Naive thymus-derived CD8-positive, alpha-beta T cell (primary cell): ENCODE data around the gene SLC19A2. TPM values are rescaled to one million over a fixed set of nuclear protein-coding genes. Genes with fewer than 3 reads are reported as not detected.

Experiments
- ATAC-seq, 2 donors: fragments of 150-1000 bp; cut with Tn5 transposase in 1 of 2; sonication (Bioruptor Pico), chemical (Tn5 transposase) in 1 of 2; 1 replicate in 1 of 2; 2 replicates in 1 of 2; pipeline ENCODE4 v1.10.0; 2021; ENCODE audit warnings: mild to moderate bottlenecking in 2 of 2, moderate library complexity in 2 of 2
- POLR2A ChIA-PET: fragments of 350-600 bp; sonication (Branson Sonifier 250); formaldehyde crosslinking; loops from one replicate; lab custom pipeline; 2021; ENCODE audit warnings: antibody characterized with exemption; lab: Charles Lee
- DNase-seq, 10 donors: peaks; one replicate each; pipeline versions ENCODE4 v3.0.0 to v3.0.0-alpha.2; 2020 to 2022
- H3K27ac Mint-ChIP-seq, 10 donors: one replicate each; pipeline ENCODE4 v1.8.0; 2020 to 2022; ENCODE audit warnings: mild to moderate bottlenecking in 10 of 10, mixed read lengths in 10 of 10, moderate library complexity in 4 of 10, inconsistent platforms in 1 of 10
- H3K27me3 Mint-ChIP-seq, 5 donors: one replicate each; pipeline ENCODE4 v1.8.0; 2021 to 2022; ENCODE audit warnings: mixed read lengths in 5 of 5
- H3K36me3 Mint-ChIP-seq, 3 donors: one replicate each; pipeline ENCODE4 v1.8.0; 2020 to 2022; ENCODE audit warnings: mixed read lengths in 3 of 3, mild to moderate bottlenecking in 2 of 3, inconsistent platforms in 1 of 3
- H3K4me1 Mint-ChIP-seq, 4 donors: one replicate each; pipeline ENCODE4 v1.8.0; 2021 to 2022; ENCODE audit warnings: mixed read lengths in 4 of 4
- H3K4me3 Mint-ChIP-seq, 10 donors: one replicate each; pipeline ENCODE4 v1.8.0; 2020 to 2022; ENCODE audit warnings: mild to moderate bottlenecking in 10 of 10, mixed read lengths in 10 of 10, moderate library complexity in 6 of 10, inconsistent platforms in 1 of 10
- H3K9me3 Mint-ChIP-seq, 9 donors: one replicate each; pipeline ENCODE4 v1.8.0; 2020 to 2022; ENCODE audit warnings: mixed read lengths in 9 of 9, mild to moderate bottlenecking in 3 of 9, inconsistent platforms in 1 of 9, moderate library complexity in 1 of 9
- polyA plus RNA-seq, 3 donors: library from polyadenylated mRNA; unstranded; fragments of 300-500 nt; fragmentation: Illumina TruSeq; gene quantifications; one replicate each; pipeline ENCODE4 v1.2.3, GENCODE V29; 2021
- total RNA-seq, 8 experiments: library from RNA in 2 of 8; stranded (reverse) in 2 of 8; gene quantifications; one replicate each; pipeline ENCODE4 v1.2.3 and lab custom pipeline; 2021 to 2026

SLC19A2 gene
- total and polyA plus RNA-seq, 5 experiments from 2014 or later = 0.19 to 5.4 (median 0.29) TPM

- peak overlapping the region in 5 of 10 donors; percentile 2 to 73 (median 8) for H3K4me3 Mint-ChIP-seq
- POLR2A ChIA-PET = no interaction called here
- DNase-seq (no peak), ATAC-seq (no peak)
- H3K4me1 Mint-ChIP-seq = peaks cover 4 to 20% (median 15%) of the 10 kb centered on the region in 4 donors
- peaks cover 4 to 11% (median 8%) of the 10 kb centered on the region in 9 donors for H3K9me3 Mint-ChIP-seq
- peaks cover 5 to 12% (median 7%) of the 10 kb centered on the region in 5 donors for H3K27me3 Mint-ChIP-seq
- H3K36me3 Mint-ChIP-seq = peaks cover 5 to 7% (median 6%) of the 10 kb centered on the region in 3 donors
- H3K27ac Mint-ChIP-seq = peak overlapping the region in 1 of 10 donors; percentile 13
Measured at GRCh38 chr1:169461390-169462000, 24.2 kb downstream of the SLC19A2 start.

GRCh38 chr1:169460191-169460833 is 25.4 kb downstream of the SLC19A2 start:
- Mint-ChIP-seq H3K27ac (peak overlapping the region in 6 of 10 donors; percentile 14 to 75 (median 48)), H3K4me1 (peaks cover 4 to 25% (median 18%) of the 10 kb centered on the region in 4 donors), H3K27me3 (peaks cover 7 to 13% (median 10%) of the 10 kb centered on the region in 5 donors), H3K4me3 (peak overlapping the region; percentile 68 to 77 (median 73)), H3K9me3 (peaks cover 4 to 12% (median 11%) of the 10 kb centered on the region in 9 donors), H3K36me3 (peaks cover 0 to 7% (median 6%) of the 10 kb centered on the region in 3 donors)
- DNase-seq (peak in 4 of 10 donors; percentile 4 to 20 (median 12)), ATAC-seq (peak; percentile 59 to 70)
- POLR2A ChIA-PET = no interaction called here

- H3K9me3 Mint-ChIP-seq = peaks cover 4 to 12% (median 11%) of the 10 kb centered on the region in 9 donors
- DNase-seq = no peak
Measured at GRCh38 chr1:169457443-169457842, 28.3 kb downstream of the SLC19A2 start.

GRCh38 chr1:169456029-169456428 is 29.7 kb downstream of the SLC19A2 start:
- H3K4me1 Mint-ChIP-seq = peaks cover 1 to 14% (median 14%) of the 10 kb centered on the region in 4 donors
- H3K4me3 Mint-ChIP-seq = no peak overlapping the region
- ATAC-seq (no peak), DNase-seq (no peak)
- H3K36me3 Mint-ChIP-seq = peaks cover 0 to 7% (median 6%) of the 10 kb centered on the region in 3 donors
- peaks cover 4 to 12% (median 11%) of the 10 kb centered on the region in 9 donors for H3K9me3 Mint-ChIP-seq
- peaks cover 11 to 24% (median 14%) of the 10 kb centered on the region in 5 donors for H3K27me3 Mint-ChIP-seq
- POLR2A ChIA-PET = no interaction called here
- H3K27ac Mint-ChIP-seq = no peak overlapping the region

More at GRCh38 chr1:169457443-169457842, 28.3 kb downstream of the SLC19A2 start:
- peaks cover 4 to 18% (median 14%) of the 10 kb centered on the region in 4 donors for H3K4me1 Mint-ChIP-seq
- H3K27me3 Mint-ChIP-seq = peaks cover 9 to 20% (median 12%) of the 10 kb centered on the region in 5 donors
- no peak overlapping the region for H3K27ac Mint-ChIP-seq
- POLR2A ChIA-PET = no interaction called here
- H3K36me3 Mint-ChIP-seq = peaks cover 0 to 7% (median 6%) of the 10 kb centered on the region in 3 donors
- ATAC-seq = no peak
- no peak overlapping the region for H3K4me3 Mint-ChIP-seq

GRCh38 chr1:169452921-169453320 is 32.8 kb downstream of the SLC19A2 start:
- POLR2A ChIA-PET = no interaction called here
- peaks cover 4 to 20% (median 11%) of the 10 kb centered on the region in 9 donors for H3K9me3 Mint-ChIP-seq
- no peak for DNase-seq
- H3K27ac Mint-ChIP-seq = no peak overlapping the region
- peaks cover 0 to 5% (median 3%) of the 10 kb centered on the region in 4 donors for H3K4me1 Mint-ChIP-seq
- ATAC-seq = no peak
- H3K36me3 Mint-ChIP-seq = peaks cover 0 to 7% (median 6%) of the 10 kb centered on the region in 3 donors
- H3K4me3 Mint-ChIP-seq = no peak overlapping the region
- H3K27me3 Mint-ChIP-seq = peaks cover 12 to 30% (median 17%) of the 10 kb centered on the region in 5 donors

- H3K9me3 Mint-ChIP-seq = peaks cover 0 to 15% (median 4%) of the 10 kb centered on the region in 9 donors
- no peak overlapping the region for H3K4me3 Mint-ChIP-seq
- no peaks in the 10 kb centered on the region for H3K36me3 Mint-ChIP-seq
- H3K4me1 Mint-ChIP-seq = peaks cover 0 to 5% (median 3%) of the 10 kb centered on the region in 4 donors
- no peak overlapping the region for H3K27ac Mint-ChIP-seq
- POLR2A ChIA-PET = no interaction called here
- ATAC-seq (no peak), DNase-seq (no peak)
- peaks cover 8 to 31% (median 10%) of the 10 kb centered on the region in 5 donors for H3K27me3 Mint-ChIP-seq
Measured at GRCh38 chr1:169451218-169451824, 34.4 kb downstream of the SLC19A2 start.

GRCh38 chr1:169443923-169444322 is 41.8 kb downstream of the SLC19A2 start:
- Mint-ChIP-seq H3K4me1 (no peaks in the 10 kb centered on the region), H3K36me3 (no peaks in the 10 kb centered on the region), H3K9me3 (peaks cover 0 to 12% (median 2%) of the 10 kb centered on the region in 9 donors), H3K27me3 (peaks cover 7 to 25% (median 12%) of the 10 kb centered on the region in 5 donors), H3K4me3 (no peak overlapping the region), H3K27ac (no peak overlapping the region)
- POLR2A ChIA-PET = no interaction called here
- no peak for DNase-seq
- no peak for ATAC-seq

- peak within 1 kb of the TSS in 9 of 10 donors; percentile 19 to 94 (median 87) for H3K27ac Mint-ChIP-seq
- ATAC-seq (peak; percentile 96 to 98), DNase-seq (peak; percentile 36 to 82 (median 58))
- peaks cover 5 to 9% (median 7%) of the 10 kb centered on the region in 4 donors for H3K4me1 Mint-ChIP-seq
- peak within 1 kb of the TSS; percentile 81 to 99 (median 95) for H3K4me3 Mint-ChIP-seq
- POLR2A ChIA-PET = interaction anchor here (0.7 kb wide), 1 partner anchor 59 kb away, joined by 3 read pairs; the partner anchor contains the start of gene BLZF1
- H3K9me3 Mint-ChIP-seq = peaks cover 0 to 8% (median 4%) of the 10 kb centered on the region in 9 donors
- H3K36me3 Mint-ChIP-seq = peaks cover 0 to 11% (median 2%) of the 10 kb centered on the region in 3 donors
- H3K27me3 Mint-ChIP-seq = peaks cover 40 to 74% (median 52%) of the 10 kb centered on the region in 5 donors
Measured at GRCh38 chr1:169427081-169427641, 58.6 kb downstream of the SLC19A2 start, which contains the start of gene CCDC181. Gene CCDC181, minus strand, starts transcription at chr1:169427474. Its CDS starts 2,547 bp downstream, at chr1:169424927.

- Mint-ChIP-seq H3K4me1 (peaks cover 5 to 9% (median 7%) of the 10 kb centered on the region in 4 donors), H3K4me3 (peak overlapping the region in 1 of 10 donors; percentile 95), H3K36me3 (peaks cover 0 to 2% (median 2%) of the 10 kb centered on the region in 3 donors), H3K9me3 (peaks cover 0 to 4% (median 0%) of the 10 kb centered on the region in 9 donors), H3K27ac (no peak overlapping the region), H3K27me3 (peaks cover 43 to 74% (median 47%) of the 10 kb centered on the region in 5 donors)
- DNase-seq (no peak), ATAC-seq (no peak)
- POLR2A ChIA-PET = no interaction called here
Measured at GRCh38 chr1:169426174-169426705, 59.5 kb downstream of the SLC19A2 start.

GRCh38 chr1:169421309-169421708 is 64.4 kb downstream of the SLC19A2 start:
- no peak for ATAC-seq
- no peak for DNase-seq
- no peaks in the 10 kb centered on the region for H3K36me3 Mint-ChIP-seq
- no peaks in the 10 kb centered on the region for H3K4me1 Mint-ChIP-seq
- POLR2A ChIA-PET = no interaction called here
- H3K9me3 Mint-ChIP-seq = no peaks in the 10 kb centered on the region
- no peak overlapping the region for H3K4me3 Mint-ChIP-seq
- no peak overlapping the region for H3K27ac Mint-ChIP-seq
- peaks cover 25 to 45% (median 27%) of the 10 kb centered on the region in 5 donors for H3K27me3 Mint-ChIP-seq

- Mint-ChIP-seq H3K4me3 (no peak overlapping the region), H3K36me3 (peaks cover 0 to 15% (median 10%) of the 10 kb centered on the region in 3 donors), H3K27ac (no peak overlapping the region), H3K9me3 (peaks cover 0 to 33% (median 25%) of the 10 kb centered on the region in 9 donors), H3K4me1 (no peaks in the 10 kb centered on the region), H3K27me3 (peaks cover 0 to 4% (median 3%) of the 10 kb centered on the region in 5 donors)
- ATAC-seq (no peak), DNase-seq (no peak)
- POLR2A ChIA-PET = no interaction called here
Measured at GRCh38 chr1:169414952-169415351, 70.8 kb downstream of the SLC19A2 start.
